ENCODE data around the gene AKNA.

DNA sequence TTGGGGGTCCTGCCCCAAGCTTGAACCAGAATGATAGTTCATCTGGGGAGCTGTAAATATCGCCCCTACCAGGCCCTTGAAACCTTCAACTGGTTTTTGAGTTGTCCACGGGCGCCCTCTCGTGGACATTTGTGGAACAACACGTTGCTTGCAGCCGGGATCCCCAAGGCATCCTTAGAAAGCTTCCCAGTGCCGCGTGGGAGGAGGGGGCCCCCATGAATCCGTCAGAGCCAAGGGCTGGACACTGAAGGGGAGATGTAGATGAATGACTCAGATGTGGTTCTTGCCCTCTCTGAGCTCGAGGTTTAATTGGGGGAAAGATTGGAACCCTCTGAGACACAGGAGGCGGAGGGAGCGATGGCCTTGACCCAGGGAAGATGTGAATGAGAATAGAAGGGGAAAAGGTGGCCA, 96.7 kb downstream of the AKNA start:
- TF ChIP-seq CTCF (IDR thresholded peaks at IDR 0.05; ENCODE audit: low read length) = peak; percentile 90
- TF ChIP-seq EZH2 (optimal IDR thresholded peaks at IDR 0.05; ENCODE audit: low read depth, low read length) = no peak
- no peak for TF ChIP-seq EZH2phosphoT487 (IDR thresholded peaks at IDR 0.05; ENCODE audit: low read length)
